Esophagus squamous epithelium (tissue), 5 donors: ENCODE results near the gene ALX1. TPM values are rescaled to one million over a fixed set of nuclear protein-coding genes. Genes with fewer than 3 reads are reported as not detected.

Experiments used
- DNase-seq: peaks from one replicate; lab custom pipeline; 2025; lab: John Stamatoyannopoulos, UW
- H3K27ac ChIP-seq, 4 donors: fragments of 200-600 bp; sonication (generic); one replicate each; pipeline ENCODE4 v1.5.1; 2016 to 2019; ENCODE audit warnings: mild to moderate bottlenecking in 1 of 4
- H3K27me3 ChIP-seq, 4 donors: fragments of 200-600 bp; sonication (generic); 1 replicate in 3 of 4; 2 replicates in 1 of 4; pipeline versions ENCODE4 v1.5.1 to v1.6.0; 2017 to 2021; ENCODE audit warnings: antibody characterized with exemption in 1 of 4
- H3K36me3 ChIP-seq, 3 donors: fragments of 200-600 bp; sonication (generic); one replicate each; pipeline ENCODE4 v1.5.1; 2016 to 2019
- H3K4me1 ChIP-seq, 3 donors: fragments of 200-600 bp; sonication (generic); one replicate each; pipeline ENCODE4 v1.5.1; 2017 to 2019
- H3K4me3 ChIP-seq, 4 donors: fragments of 200-600 bp; sonication (generic); 1 replicate in 3 of 4; 2 replicates in 1 of 4; pipeline ENCODE4 v1.5.1; 2016 to 2019; ENCODE audit warnings: mild to moderate bottlenecking in 2 of 4, moderate library complexity in 1 of 4
- H3K9me3 ChIP-seq, 3 donors: fragments of 200-600 bp; sonication (generic); one replicate each; pipeline ENCODE4 v1.5.1; 2016 to 2019
- POLR2A ChIP-seq, 4 donors: fragments of 450-650 bp; IDR thresholded peaks; one replicate each; pipeline ENCODE4 v1.6.1; 2017; ENCODE audit warnings: antibody characterized with exemption in 4 of 4, mild to moderate bottlenecking in 4 of 4, moderate library complexity in 3 of 4
- WGBS, 2 donors: methylation state at CpG; one replicate each; pipeline ENCODE4 v1.1.5; 2018; 5-methylcytosine and 5-hydroxymethylcytosine counted together
- intact Hi-C: fragments of 100-400 bp; cut with DNase I; formaldehyde crosslinking; loops from one replicate; pipeline ENCODE4 v1.15.0; 2022
- total RNA-seq, 4 donors: library from RNA; depleted of rRNA; stranded (reverse); fragments of >200 nt; gene quantifications; one replicate each; pipeline ENCODE4 v1.1.0, GENCODE V29; 2016
- TF ChIP-seq, protein P1 (sequence below), 6 experiments: fragments of 450-650 bp in 4 of 6; fragments of 200-600 bp in 2 of 6; sonication (generic) in 2 of 6; IDR thresholded peaks; one replicate each; pipeline ENCODE4 v1.5.1; 2016 to 2019; ENCODE audit warnings: antibody characterized with exemption in 6 of 6, mild to moderate bottlenecking in 4 of 6, moderate library complexity in 4 of 6
- donor health status: DM: yes; HTN: yes; CAD: no.

Gene ALX1
- total RNA-seq, 4 donors from 2014 or later, result not detected

DNA sequence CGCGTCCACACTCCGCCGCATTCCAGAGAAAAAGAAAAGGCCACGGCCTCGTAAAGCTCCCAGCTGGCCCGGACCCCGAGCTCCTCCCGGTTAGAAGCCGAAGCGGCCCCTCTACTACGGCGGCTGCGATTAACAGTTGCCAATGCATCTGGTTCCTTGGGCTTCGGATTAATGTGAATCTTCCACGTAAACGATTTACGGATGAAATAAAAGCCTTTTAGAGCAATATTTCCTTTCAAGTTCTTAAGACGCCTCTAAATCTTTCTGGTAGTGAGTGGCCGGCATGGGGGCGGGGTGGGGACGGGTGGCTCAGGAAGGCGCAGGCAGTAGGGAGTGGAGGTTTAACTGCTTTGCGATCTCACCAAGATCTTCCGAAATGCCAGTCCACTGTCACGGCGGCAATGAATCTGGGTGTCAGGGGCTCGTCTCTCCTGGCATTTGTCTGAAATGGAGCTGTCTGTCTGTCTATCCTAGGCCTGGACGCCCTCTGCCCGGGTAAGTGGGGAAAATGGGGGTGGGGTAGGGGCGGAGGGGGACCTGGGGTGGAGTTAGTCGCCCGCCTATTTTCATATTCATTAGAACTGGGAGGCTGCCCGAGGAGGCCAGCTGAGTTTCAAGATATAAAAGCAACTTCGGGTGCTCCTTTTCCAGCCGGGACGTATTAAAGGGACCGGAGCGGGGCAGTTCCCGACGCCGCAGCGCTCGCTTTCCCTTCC, 413 bp upstream of the ALX1 start:
- DNase-seq, result no peak
- WGBS, 2 donors, result 8 to 22% methylated on average over 30 to 42 of the region's 44 CpGs
- Histone ChIP-seq H3K27ac (no peak overlapping the region), H3K9me3 (peaks cover 0 to 10% (median 9%) of the 10 kb centered on the region in 3 donors), H3K36me3 (no peaks in the 10 kb centered on the region), H3K4me3 (peak overlapping the region; percentile 10 to 58 (median 42)), H3K27me3 (peaks cover 15 to 100% (median 35%) of the 10 kb centered on the region in 4 donors), H3K4me1 (peaks cover 14 to 21% (median 20%) of the 10 kb centered on the region in 3 donors)
- intact Hi-C loops, result no loop called here
- TF ChIP-seq, protein P1, sequence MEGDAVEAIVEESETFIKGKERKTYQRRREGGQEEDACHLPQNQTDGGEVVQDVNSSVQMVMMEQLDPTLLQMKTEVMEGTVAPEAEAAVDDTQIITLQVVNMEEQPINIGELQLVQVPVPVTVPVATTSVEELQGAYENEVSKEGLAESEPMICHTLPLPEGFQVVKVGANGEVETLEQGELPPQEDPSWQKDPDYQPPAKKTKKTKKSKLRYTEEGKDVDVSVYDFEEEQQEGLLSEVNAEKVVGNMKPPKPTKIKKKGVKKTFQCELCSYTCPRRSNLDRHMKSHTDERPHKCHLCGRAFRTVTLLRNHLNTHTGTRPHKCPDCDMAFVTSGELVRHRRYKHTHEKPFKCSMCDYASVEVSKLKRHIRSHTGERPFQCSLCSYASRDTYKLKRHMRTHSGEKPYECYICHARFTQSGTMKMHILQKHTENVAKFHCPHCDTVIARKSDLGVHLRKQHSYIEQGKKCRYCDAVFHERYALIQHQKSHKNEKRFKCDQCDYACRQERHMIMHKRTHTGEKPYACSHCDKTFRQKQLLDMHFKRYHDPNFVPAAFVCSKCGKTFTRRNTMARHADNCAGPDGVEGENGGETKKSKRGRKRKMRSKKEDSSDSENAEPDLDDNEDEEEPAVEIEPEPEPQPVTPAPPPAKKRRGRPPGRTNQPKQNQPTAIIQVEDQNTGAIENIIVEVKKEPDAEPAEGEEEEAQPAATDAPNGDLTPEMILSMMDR (IDR thresholded peaks at IDR 0.05), result no peak
- TF ChIP-seq POLR2A (IDR thresholded peaks at IDR 0.05), result no peak

GRCh38 chr12:85280984-85281630, 1.1 kb downstream of the ALX1 start:
- intact Hi-C loops, result no loop called here
- Histone ChIP-seq H3K27ac (no peak overlapping the region), H3K36me3 (no peaks in the 10 kb centered on the region), H3K4me1 (peaks cover 14 to 21% (median 20%) of the 10 kb centered on the region in 3 donors), H3K4me3 (peak overlapping the region; percentile 10 to 58 (median 42)), H3K27me3 (peaks cover 15 to 98% (median 33%) of the 10 kb centered on the region in 4 donors), H3K9me3 (peaks cover 0 to 10% (median 9%) of the 10 kb centered on the region in 3 donors)
- TF ChIP-seq POLR2A (IDR thresholded peaks at IDR 0.05), result no peak
- TF ChIP-seq, protein P1 (IDR thresholded peaks at IDR 0.05), result no peak
- WGBS, 2 donors, result 7 to 10% methylated on average over 15 of the region's 15 CpGs
- no peak for DNase-seq

GRCh38 chr12:85281636-85282312, 1.8 kb downstream of the ALX1 start:
- WGBS, 2 donors, result 12 to 13% methylated on average over 11 of the region's 11 CpGs
- Histone ChIP-seq H3K4me3 (no peak overlapping the region), H3K9me3 (peaks cover 0 to 10% (median 9%) of the 10 kb centered on the region in 3 donors), H3K36me3 (no peaks in the 10 kb centered on the region), H3K4me1 (peaks cover 14 to 21% (median 20%) of the 10 kb centered on the region in 3 donors), H3K27me3 (peaks cover 15 to 97% (median 33%) of the 10 kb centered on the region in 4 donors), H3K27ac (no peak overlapping the region)
- DNase-seq, result no peak
- intact Hi-C loops, result no loop called here
- no peak for TF ChIP-seq POLR2A (IDR thresholded peaks at IDR 0.05)
- TF ChIP-seq, protein P1 (IDR thresholded peaks at IDR 0.05), result no peak

- intact Hi-C loops, result no loop called here
- Histone ChIP-seq H3K27me3 (peaks cover 12 to 84% (median 27%) of the 10 kb centered on the region in 4 donors), H3K9me3 (peaks cover 0 to 9% (median 5%) of the 10 kb centered on the region in 3 donors), H3K36me3 (no peaks in the 10 kb centered on the region), H3K4me1 (peaks cover 14 to 21% (median 20%) of the 10 kb centered on the region in 3 donors), H3K27ac (no peak overlapping the region), H3K4me3 (no peak overlapping the region)
- no peak for DNase-seq
- TF ChIP-seq, protein P1 (IDR thresholded peaks at IDR 0.05), result no peak
- TF ChIP-seq POLR2A (IDR thresholded peaks at IDR 0.05), result no peak
- WGBS, 2 donors, result 55 to 70% methylated on average over 6 of the region's 6 CpGs
Observed at GRCh38 chr12:85283560-85283959, 3.5 kb downstream of the ALX1 start.
